K562 (cell line): ENCODE results near the gene PLEKHG4B. TPM values are rescaled to one million over a fixed set of nuclear protein-coding genes. Genes with fewer than 3 reads are reported as not detected.

Source experiments
- ATAC-seq: fragments of 200-7000 bp; cut with Tn5 transposase; 3 replicates; pipeline ENCODE4 v1.9.1; 2020; ENCODE audit warnings: moderate library complexity
- BruUV-seq: library from RNA; stranded (reverse); fragments of 400-500 nt; replicated peaks from 2 replicates; lab custom pipeline; 2021; lab: Mats Ljungman, UMichigan
- CTCF ChIA-PET: fragments of 300-600 bp; formaldehyde crosslinking; extraction: SDS; loops from one replicate; lab custom pipeline; 2021; ENCODE audit warnings: low intra/inter-chr PET ratio; lab: Yijun Ruan, JAX
- POLR2A ChIA-PET: fragments of 300-600, 350-650 bp; sonication (Branson Sonifier 250); formaldehyde crosslinking; extraction: SDS; loops from one replicate; lab custom pipeline; 2021; ENCODE audit warnings: antibody characterized with exemption, inconsistent platforms; lab: Yijun Ruan, JAX
- DNase-seq, 4 experiments: peaks; one replicate each; pipeline versions ENCODE4 v3.0.0 to v3.0.0-alpha.2; 2011 to 2018; ENCODE audit warnings: low spot score in 3 of 4, mixed read lengths in 3 of 4; ENCODE audit errors: extremely low read depth in 1 of 4
- FAIRE-seq: peaks from 2 replicates; lab custom pipeline; 2011; peaks lifted over from hg19 to GRCh38; lab: Jason Lieb, UNC
- H2AFZ ChIP-seq: 2 replicates; pipeline ENCODE4 v1.6.0; 2011; ENCODE audit warnings: low read depth, low read length, control low read depth, inconsistent platforms
- H3K27ac ChIP-seq: fragments of 200-600 bp; 3 replicates; pipeline ENCODE4 v1.8.0; 2011; ENCODE audit warnings: low read depth, mild to moderate bottlenecking, control low read depth, inconsistent platforms, low read length, moderate library complexity, mixed read lengths; ENCODE audit errors: extremely low read depth
- H3K27me3 ChIP-seq, 2 experiments: fragments of 300-600 bp in 1 of 2; 2 replicates in 1 of 2; 3 replicates in 1 of 2; pipeline versions ENCODE4 v1.6.0 to v1.8.0; 2011; ENCODE audit warnings: inconsistent platforms in 2 of 2, low read length in 2 of 2, mild to moderate bottlenecking in 1 of 2, mixed read lengths in 1 of 2, moderate library complexity in 1 of 2; ENCODE audit not compliant: control insufficient read depth in 2 of 2, insufficient read depth in 2 of 2
- H3K36me3 ChIP-seq: fragments of 300-600 bp; 3 replicates; pipeline ENCODE4 v1.8.0; 2011; ENCODE audit warnings: mild to moderate bottlenecking, low read length, inconsistent platforms; ENCODE audit not compliant: control insufficient read depth, insufficient read depth
- H3K4me1 ChIP-seq, 2 experiments: fragments of 200-600 bp in 1 of 2; replicated peaks in 1 of 2; 2 replicates in 1 of 2; 3 replicates in 1 of 2; pipeline versions ENCODE4 v1.5.1 to v1.8.0; 2011; ENCODE audit warnings: inconsistent platforms in 2 of 2, low read length in 2 of 2, mild to moderate bottlenecking in 1 of 2, mixed read lengths in 1 of 2, moderate library complexity in 1 of 2; ENCODE audit not compliant: control insufficient read depth in 2 of 2, insufficient read depth in 2 of 2
- H3K4me2 ChIP-seq: 2 replicates; pipeline ENCODE4 v1.6.1; 2011; ENCODE audit warnings: low read length, control low read depth, inconsistent platforms, mixed read lengths; ENCODE audit not compliant: insufficient read depth
- H3K4me3 ChIP-seq: fragments of 200-600 bp; sonication (generic), shearing (Covaris generic); 2 replicates; pipeline ENCODE4 v1.5.1; 2016; ENCODE audit warnings: control low read depth, inconsistent platforms
- H3K79me2 ChIP-seq: fragments of 200-600 bp; 3 replicates; pipeline ENCODE4 v1.8.0; 2011; ENCODE audit warnings: low read length, inconsistent platforms; ENCODE audit not compliant: control insufficient read depth, insufficient read depth
- H3K9ac ChIP-seq, 2 experiments: 2 replicates each; pipeline versions ENCODE4 v1.6.0 to v1.6.1; 2011; ENCODE audit warnings: low read depth in 2 of 2, low read length in 2 of 2, control low read depth in 1 of 2, inconsistent platforms in 1 of 2, mild to moderate bottlenecking in 1 of 2, mixed read lengths in 1 of 2; ENCODE audit not compliant: insufficient read depth in 1 of 2
- H3K9me1 ChIP-seq: one replicate; pipeline ENCODE4 v1.6.0; 2011; ENCODE audit warnings: inconsistent platforms, mild to moderate bottlenecking, low read length, moderate library complexity; ENCODE audit not compliant: control insufficient read depth, insufficient read depth
- H3K9me3 ChIP-seq: replicated peaks from 2 replicates; pipeline ENCODE4 v1.5.1; 2011; ENCODE audit warnings: low read depth, low read length, inconsistent platforms; ENCODE audit not compliant: control insufficient read depth, insufficient read depth
- H4K20me1 ChIP-seq: replicated peaks from 2 replicates; pipeline ENCODE4 v1.6.1; 2011; ENCODE audit warnings: low read length, inconsistent platforms, mixed read lengths; ENCODE audit not compliant: control insufficient read depth, insufficient read depth
- BMI1 ChIP-seq: fragments of 150-350 bp; IDR thresholded peaks from 2 replicates; pipeline ENCODE4 v1.6.1; 2014; ENCODE audit warnings: low read length
- CBX3 ChIP-seq, 2 experiments: IDR thresholded peaks; 1 replicate in 1 of 2; 2 replicates in 1 of 2; pipeline ENCODE4 v1.6.1; 2012; ENCODE audit warnings: inconsistent platforms in 2 of 2, low read length in 2 of 2, borderline replicate concordance in 1 of 2, control low read depth in 1 of 2
- HINFP ChIP-seq: fragments of 450-650 bp; conservative IDR thresholded peaks from 2 replicates; pipeline ENCODE4 v1.6.1; 2016; ENCODE audit warnings: missing genetic modification characterization, low read depth, mild to moderate bottlenecking, control low read depth, missing compliant biosample characterization
- NFIC ChIP-seq: fragments of 450-650 bp; IDR thresholded peaks from 2 replicates; pipeline ENCODE4 v1.6.1; 2017; ENCODE audit warnings: mild to moderate bottlenecking, inconsistent platforms
- POLR2H ChIP-seq: IDR thresholded peaks from 2 replicates; pipeline ENCODE4 v1.6.1; 2016; ENCODE audit warnings: missing genetic modification characterization, low read depth, mild to moderate bottlenecking, control low read depth, missing compliant biosample characterization, moderate library complexity
- SRF ChIP-seq, 2 experiments: fragments of 250-450, 450-650 bp in 1 of 2; sonication (Bioruptor Pico) in 1 of 2; sonication (generic) in 1 of 2; formaldehyde crosslinking; IDR thresholded peaks; 2 replicates each; pipeline versions ENCODE4 v1.5.0 to v1.5.1; 2020 to 2022; ENCODE audit warnings: mild to moderate bottlenecking in 1 of 2, missing genetic modification reagents in 1 of 2
- TRIM28 ChIP-seq: fragments of 450-650 bp; IDR thresholded peaks from 2 replicates; pipeline ENCODE4 v1.6.1; 2017
- XRCC3 ChIP-seq: fragments of 450-650 bp; IDR thresholded peaks from 2 replicates; pipeline ENCODE4 v1.6.1; 2017; ENCODE audit warnings: mild to moderate bottlenecking, moderate library complexity
- ZFX ChIP-seq: sonication (generic); formaldehyde crosslinking; IDR thresholded peaks from 2 replicates; pipeline ENCODE4 v1.8.0; 2022; ENCODE audit warnings: mild to moderate bottlenecking, missing genetic modification reagents, moderate library complexity
- ZNF133 ChIP-seq: fragments of 250-450 bp; sonication (Bioruptor Pico); IDR thresholded peaks from 2 replicates; pipeline ENCODE4 v1.4.0; 2020; ENCODE audit warnings: mild to moderate bottlenecking
- WGBS: fragments of 100-300 bp; shearing (Covaris generic); methylation state at CpG from one replicate; pipeline ENCODE4 v1.1.6; 2016; ENCODE audit warnings: low coverage, mixed read lengths; ENCODE audit not compliant: insufficient coverage; ENCODE audit errors: missing lambda C conversion rate; 5-methylcytosine and 5-hydroxymethylcytosine counted together
- in situ Hi-C: fragments of 300-500 bp; cut with MboI; formaldehyde crosslinking; loops from 4 replicates; pipeline ENCODE4 v1.15.0; 2018; ENCODE audit warnings: inconsistent platforms, mixed read lengths
- intact Hi-C: fragments of 100-400 bp; cut with micrococcal nuclease; formaldehyde crosslinking; loops from 2 replicates; pipeline ENCODE4 v1.14.2; 2022
- polyA plus RNA-seq, 8 experiments: library from polyadenylated mRNA; depleted of rRNA in 4 of 8; stranded (reverse) in 5 of 8; unstranded in 3 of 8; fragments of >200 nt; fragmentation: Nextera tagmentation in 2 of 8; fragmentation: Illumina TruSeq in 1 of 8; extraction: Ambion mirVana in 2 of 8; extraction: Trizol in 1 of 8; gene quantifications; 2 replicates each; pipeline versions ENCODE4 v1.2.1 to v1.2.3, GENCODE V29; 2011 to 2014; ENCODE audit warnings: inconsistent platforms in 1 of 8, missing spikeins in 1 of 8
- total RNA-seq, 7 experiments: library from RNA; depleted of rRNA in 6 of 7; stranded (reverse); fragments of >200 nt in 6 of 7; fragmentation: Illumina TruSeq in 2 of 7; extraction: Trizol in 2 of 7; gene quantifications; 2 replicates each; pipeline versions ENCODE4 v1.2.1 to v1.2.3, GENCODE V29; 2011 to 2021; ENCODE audit warnings: low replicate concordance in 1 of 7

PLEKHG4B gene
- total and polyA plus RNA-seq, 9 of the 15 experiments (the other 6 are each of a cell fraction or from before 2014, with no cell fraction given), result 0.02 TPM; not detected in 8

- TF ChIP-seq SRF (CRISPR knock-in tag; IDR thresholded peaks at IDR 0.05) (no peak), ZNF133 (CRISPR knock-in tag) (no peak), ZFX (CRISPR knock-in tag) (no peak), POLR2H (tag) (no peak), CBX3 (IDR thresholded peaks at IDR 0.05; ENCODE audit: borderline replicate concordance in 1 of 2, low read length in 2 of 2) (no peak), XRCC3 (no peak), HINFP (tag) (no peak)
Measured at GRCh38 chr5:167511-167910, 75.5 kb downstream of the PLEKHG4B start (continued).

GRCh38 chr5:167982-168660, 76.2 kb downstream of the PLEKHG4B start:
- Histone ChIP-seq H4K20me1 (peaks cover 7% of the 10 kb centered on the region; the same call in 1 of the 2 replicates), H3K4me2 (no peak overlapping the region), H3K79me2 (no peaks in the 10 kb centered on the region), H3K36me3 (no peaks in the 10 kb centered on the region), H2AFZ (no peak overlapping the region), H3K4me1 (peaks cover 0 to 22% of the 10 kb centered on the region in 2 experiments; a peak in 3 of 5 replicates), H3K4me3 (no peak overlapping the region), H3K27ac (no peak overlapping the region), H3K27me3 (peaks cover 40 to 67% of the 10 kb centered on the region in 2 experiments), H3K9me3 (no peaks in the 10 kb centered on the region), H3K9me1 (peaks cover 4% of the 10 kb centered on the region), H3K9ac (no peak overlapping the region)
- BruUV-seq, result no TSS peak
- no peak for TF ChIP-seq TRIM28
- no peak for TF ChIP-seq BMI1
- TF ChIP-seq NFIC, result peak; percentile 46
- CTCF ChIA-PET, result no interaction called here
- ATAC-seq, result no peak
- in situ Hi-C loops (no loop called here), intact Hi-C loops (no loop called here)
- FAIRE-seq, result peak; percentile 52
- POLR2A ChIA-PET, result interaction anchor here (0.6 to 1.2 kb wide), 2 partner anchors 8 to 59 kb away, joined by 3 read pairs; no protein-coding TSS in a partner anchor
- no peak for DNase-seq
- WGBS, result 2% methylated on average over 18 of the region's 18 CpGs
